ENCODE results near the gene KDM4C. TPM values are rescaled to one million over a fixed set of nuclear protein-coding genes. Genes with fewer than 3 reads are reported as not detected.

KDM4C gene
- total and polyA plus RNA-seq, 2 of the 13 experiments (the other 11 are each of a cell fraction or from before 2014, with no cell fraction given), result 19.4 to 23.6 TPM

- Histone ChIP-seq H3K9ac (ENCODE audit: insufficient read depth, low read depth, low read length) (peak overlapping the region; percentile 85), H4K20me1 (ENCODE audit: insufficient read depth, low read length) (no peaks in the 10 kb centered on the region), H3K4me1 (ENCODE audit: insufficient read depth, low read length) (peaks cover 92% of the 10 kb centered on the region), H3K4me3 (replicated peaks in 1 of 3; ENCODE audit: insufficient read depth in 1 of 3, low read depth in 2 of 3, low read length in 3 of 3) (peak overlapping the region; percentile 48 to 76 (median 55)), H2AFZ (ENCODE audit: low read length) (no peak overlapping the region), H3K79me2 (ENCODE audit: insufficient read depth, low read length) (peaks cover 80% of the 10 kb centered on the region), H3K4me2 (ENCODE audit: low read depth, low read length) (peak overlapping the region; percentile 100), H3K36me3 (replicated peaks in 1 of 2; ENCODE audit: control insufficient read depth in 1 of 2, insufficient read depth in 2 of 2, low read length in 2 of 2) (peaks cover 0 to 9% of the 10 kb centered on the region in 2 experiments; a peak in 2 of 5 replicates), H3K27ac (ENCODE audit: extremely low read length, insufficient read depth, low read length) (peak overlapping the region; percentile 93), H3K9me3 (ENCODE audit: low read length) (no peaks in the 10 kb centered on the region), H3K27me3 (ENCODE audit: control insufficient read depth in 1 of 2, insufficient read depth in 2 of 2, low read length in 2 of 2) (no peaks in the 10 kb centered on the region; a peak in 1 of 5 replicates)
- in situ Hi-C loops (cut with HindIII; ENCODE audit: extremely low pct_ligation_motif_present, low pct_unique_long_range_greater_than_20kb), result no loop called here
- ChIA-PET POLR2A (interaction anchor here (0.7 to 2.4 kb wide), 10 partner anchors 9 to 1160 kb away, joined by 3 to 22 read pairs (median 4); partner anchors contain the start of gene KDM4C), CTCF (ENCODE audit: low intra/inter-chr PET ratio, low total read pairs) (no interaction called here)
- BruUV-seq (replicated peaks), result TSS peak; percentile 90
- under 1% methylated on average over 8 of the region's 8 CpGs for WGBS (ENCODE audit: low lambda C conversion rate)
- FAIRE-seq (peak; percentile 93), DNase-seq (ENCODE audit: low spot score) (peak; percentile 94), ATAC-seq (peak; percentile 94)
- intact Hi-C loops (cut with micrococcal nuclease; ENCODE audit: unreplicated experiment), result loop anchor here (1.0 kb wide), 1 partner anchor 31 kb away; the partner anchor contains the start of gene KDM4C
- TF ChIP-seq HIVEP1 (CRISPR knock-in tag; IDR thresholded peaks at IDR 0.05) (no peak), ELF4 (CRISPR knock-in tag; IDR thresholded peaks at IDR 0.05; ENCODE audit: borderline replicate concordance) (peak; percentile 83; the same call in 1 of the 2 replicates), NFIB (CRISPR knock-in tag; IDR thresholded peaks at IDR 0.05; ENCODE audit: borderline replicate concordance) (no peak), IRF1 (CRISPR knock-in tag; IDR thresholded peaks at IDR 0.05; ENCODE audit: low read depth) (no peak), FOXK2 (IDR thresholded peaks at IDR 0.05) (peak; percentile 75; the same call in 1 of the 2 replicates), PRMT3 (CRISPR knock-in tag; IDR thresholded peaks at IDR 0.05; ENCODE audit: borderline replicate concordance, low read depth) (0 out of 2 replicates have a peak, but pooled peaks have one; percentile 64), ZSCAN20 (CRISPR knock-in tag; IDR thresholded peaks at IDR 0.05; ENCODE audit: borderline replicate concordance) (no peak), NR3C1 (CRISPR knock-in tag; IDR thresholded peaks at IDR 0.05) (no peak), ZNF44 (CRISPR knock-in tag; IDR thresholded peaks at IDR 0.05) (no peak), NFE2 (CRISPR knock-in tag; IDR thresholded peaks at IDR 0.05) (0 out of 2 replicates have a peak, but pooled peaks have one; percentile 38), SNAI1 (CRISPR knock-in tag; IDR thresholded peaks at IDR 0.05; ENCODE audit: borderline replicate concordance) (no peak), ZFP62 (CRISPR knock-in tag; IDR thresholded peaks at IDR 0.05) (no peak), THYN1 (CRISPR knock-in tag; IDR thresholded peaks at IDR 0.05; ENCODE audit: borderline replicate concordance, low read depth) (no peak), ZNF570 (CRISPR knock-in tag; IDR thresholded peaks at IDR 0.05; ENCODE audit: borderline replicate concordance) (no peak), RXRB (CRISPR knock-in tag; IDR thresholded peaks at IDR 0.05; ENCODE audit: borderline replicate concordance) (peak; percentile 73), ZSCAN22 (CRISPR knock-in tag; IDR thresholded peaks at IDR 0.05) (0 out of 2 replicates have a peak, but pooled peaks have one; percentile 32), TBX3 (IDR thresholded peaks at IDR 0.05; ENCODE audit: borderline replicate concordance) (no peak), SOX5 (CRISPR knock-in tag; IDR thresholded peaks at IDR 0.05; ENCODE audit: borderline replicate concordance) (peak; percentile 87), ZNF670 (CRISPR knock-in tag; IDR thresholded peaks at IDR 0.05; ENCODE audit: borderline replicate concordance) (no peak; the same call in 1 of the 2 replicates), PHB2 (IDR thresholded peaks at IDR 0.05; ENCODE audit: partially characterized antibody) (no peak), ZBTB33 (CRISPR knock-in tag; IDR thresholded peaks at IDR 0.05) (no peak)
These were observed 30.6 kb downstream of the KDM4C start for GRCh38 chr9:6788162-6789016.
